Measurements from ENCODE around the gene PLGRKT.
"Not testable (repeated sequence)": the region's sequence is repeated elsewhere in the genome, so short reads cannot be mapped to it uniquely, and the experiment has no call there.

Gene PLGRKT

GRCh38 chr9:5437254-5438216 is at the start of gene PLGRKT:
PLGRKT (minus strand) TSS chr9:5437925; CDS start chr9:5431977, 5,948 bp downstream.
- peak; percentile 92 for DNase-seq (ENCODE audit: low spot score)

- no peak for DNase-seq (ENCODE audit: low spot score)
Measured at GRCh38 chr9:5486988-5487387, 49.3 kb upstream of the PLGRKT start.

GRCh38 chr9:5485378-5486085 is 47.8 kb upstream of the PLGRKT start:
- no peak for DNase-seq (ENCODE audit: low spot score)

- DNase-seq (ENCODE audit: low spot score): no peak
Measured at GRCh38 chr9:5483306-5483705, 45.6 kb upstream of the PLGRKT start.

GRCh38 chr9:5482194-5482593 is 44.5 kb upstream of the PLGRKT start:
- no peak for DNase-seq (ENCODE audit: low spot score)

GRCh38 chr9:5481322-5482040 is 43.8 kb upstream of the PLGRKT start:
- no peak for DNase-seq (ENCODE audit: low spot score)

- DNase-seq (ENCODE audit: low spot score): no peak
Measured at GRCh38 chr9:5480919-5481318, 43.2 kb upstream of the PLGRKT start.

- no peak for DNase-seq (ENCODE audit: low spot score)
Measured at GRCh38 chr9:5479994-5480694, 42.4 kb upstream of the PLGRKT start.

GRCh38 chr9:5478206-5478605 is 40.5 kb upstream of the PLGRKT start:
- no peak for DNase-seq (ENCODE audit: low spot score)

GRCh38 chr9:5475611-5476010 is 37.9 kb upstream of the PLGRKT start:
- not testable (repeated sequence) for DNase-seq (ENCODE audit: low spot score)

GRCh38 chr9:5470816-5471215 is 33.1 kb upstream of the PLGRKT start:
- no peak for DNase-seq (ENCODE audit: low spot score)

GRCh38 chr9:5470122-5470521 is 32.4 kb upstream of the PLGRKT start:
- DNase-seq (ENCODE audit: low spot score): no peak

GRCh38 chr9:5468850-5469249 is 31.1 kb upstream of the PLGRKT start:
- DNase-seq (ENCODE audit: low spot score): no peak

GRCh38 chr9:5466766-5467165 is 29.0 kb upstream of the PLGRKT start:
- no peak for DNase-seq (ENCODE audit: low spot score)

GRCh38 chr9:5466005-5466404 is 28.3 kb upstream of the PLGRKT start:
- DNase-seq (ENCODE audit: low spot score): no peak

DNA sequence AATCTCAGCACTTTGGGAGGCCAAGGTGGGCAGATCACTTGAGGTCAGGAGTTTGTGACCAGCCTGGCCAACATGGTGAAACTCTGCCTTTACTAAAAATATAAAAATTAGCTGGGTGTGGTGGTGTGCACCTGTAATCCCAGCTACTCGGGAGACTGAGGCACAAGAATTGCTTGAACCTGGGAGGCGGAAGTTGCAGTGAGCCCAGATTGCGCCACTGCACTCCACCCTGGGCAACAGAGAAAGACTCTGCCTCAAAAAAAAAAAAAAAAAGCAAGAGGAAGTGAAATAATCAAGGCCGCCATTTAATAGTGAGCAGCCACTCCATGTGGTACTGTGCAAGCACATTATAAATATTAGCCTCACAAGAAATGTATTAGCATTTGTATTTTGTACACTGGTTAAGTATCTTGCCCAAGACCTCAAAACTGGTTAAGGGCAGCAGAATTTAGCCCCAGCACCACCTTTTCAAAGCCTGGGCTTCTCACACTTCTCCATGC is 27.2 kb upstream of the PLGRKT start:
- DNase-seq (ENCODE audit: low spot score): not testable (repeated sequence)

GRCh38 chr9:5460157-5460556 is 22.4 kb upstream of the PLGRKT start:
- DNase-seq (ENCODE audit: low spot score): no peak

DNA sequence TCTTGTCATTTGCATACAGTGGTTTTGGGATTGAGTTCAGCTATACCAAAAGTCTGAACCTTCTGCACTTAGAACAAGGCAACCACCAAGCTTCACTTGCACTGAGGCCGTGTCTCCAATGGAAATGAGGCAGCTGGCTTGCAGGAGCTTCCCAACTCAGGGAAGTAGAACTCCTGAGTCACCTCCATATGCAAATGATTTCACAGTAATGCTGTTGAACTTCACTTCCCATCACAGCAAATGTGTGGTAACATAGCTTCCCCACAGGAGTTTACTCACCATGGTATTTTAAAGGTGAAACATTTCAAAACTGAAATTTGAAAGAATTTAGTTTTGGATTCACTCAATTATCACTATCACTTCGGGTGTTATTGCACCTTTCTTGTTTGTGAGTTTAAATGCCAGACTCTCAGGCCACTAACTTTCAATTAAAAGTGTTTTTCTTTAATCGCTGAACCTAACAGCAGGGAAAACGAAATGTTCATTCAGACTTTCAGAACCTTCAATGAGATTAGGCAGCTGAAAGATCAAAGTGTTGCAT is 21.6 kb upstream of the PLGRKT start:
- DNase-seq (ENCODE audit: low spot score): no peak

- peak; percentile 5 for DNase-seq (ENCODE audit: low spot score)
Measured at GRCh38 chr9:5455181-5455580, 17.5 kb upstream of the PLGRKT start.

DNA sequence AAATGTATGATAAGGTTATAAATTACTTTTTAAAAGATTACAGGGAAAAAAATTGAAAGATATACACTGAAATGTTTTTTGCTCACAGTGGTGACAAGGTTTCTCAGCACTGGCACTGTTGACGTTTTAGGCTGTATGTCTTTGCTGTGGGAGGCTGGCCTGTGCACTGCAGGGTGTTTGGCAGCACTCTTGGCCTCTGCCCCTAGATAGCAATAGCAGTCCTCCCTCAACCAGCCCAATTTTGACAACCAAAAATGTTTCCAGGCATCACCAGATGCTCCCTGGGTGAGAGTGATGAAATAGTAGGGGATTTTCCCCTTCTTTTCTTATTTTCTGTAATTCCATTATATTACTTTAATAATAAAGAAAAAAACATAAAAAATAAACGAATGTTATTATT is 15.9 kb upstream of the PLGRKT start:
- no peak for DNase-seq (ENCODE audit: low spot score)

GRCh38 chr9:5453004-5453403 is 15.3 kb upstream of the PLGRKT start:
- no peak for DNase-seq (ENCODE audit: low spot score)

- no peak for DNase-seq (ENCODE audit: low spot score)
Measured at GRCh38 chr9:5452286-5452609, 14.5 kb upstream of the PLGRKT start.

Data from CD4-positive, alpha-beta T cell treated with Interleukin-6 at 100 ng/mL for 8 hours (primary cell).